ENCODE measurements around the gene OR52M1.
"Not testable (repeated sequence)": the region's sequence is repeated elsewhere in the genome, so short reads cannot be mapped to it uniquely, and the experiment has no call there.

The OR52M1 gene

DNA sequence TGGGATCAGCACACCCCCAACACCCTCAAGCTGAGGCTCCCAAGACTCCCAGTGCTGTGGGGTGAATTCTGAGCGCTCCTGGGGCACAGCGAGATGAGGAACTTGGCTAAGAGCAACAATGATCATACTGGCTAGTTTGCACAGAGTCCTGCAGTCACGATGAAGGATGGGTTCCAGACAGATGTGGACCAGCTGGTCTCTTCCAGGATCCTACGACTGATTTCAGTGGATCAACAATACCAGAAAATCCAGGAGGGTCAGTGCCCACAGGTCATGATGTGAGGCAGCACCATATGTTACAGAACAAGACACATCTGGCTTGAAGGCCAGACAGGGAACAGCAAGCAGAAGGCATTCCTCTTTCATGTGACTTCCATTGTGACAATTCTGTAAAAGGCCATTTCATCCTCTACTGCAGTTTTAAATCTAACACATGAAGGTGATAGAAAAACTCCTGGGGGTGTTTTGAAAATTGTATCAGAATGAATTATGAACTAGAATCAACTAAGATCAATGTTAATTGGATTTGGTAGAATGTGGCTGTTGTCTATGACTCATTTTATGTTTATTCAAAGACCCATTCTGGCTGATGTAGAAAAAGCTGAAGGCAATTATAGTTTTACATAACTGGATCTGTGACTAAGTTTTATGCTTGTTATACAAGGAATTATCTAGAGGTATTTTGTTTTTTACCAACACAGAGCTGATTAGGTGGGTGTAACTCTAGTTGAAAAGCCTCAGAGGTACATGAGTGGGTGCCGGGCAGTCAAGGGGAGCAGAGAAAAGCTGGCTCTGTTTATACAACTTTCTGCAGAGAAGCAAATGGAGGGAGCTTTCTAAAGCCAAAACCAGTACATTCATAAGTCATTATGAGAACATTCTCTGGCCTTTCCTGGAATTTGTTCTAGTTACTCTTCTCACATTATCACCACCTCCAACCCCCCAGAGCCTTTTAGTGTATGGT, 33.4 kb upstream of the OR52M1 start:
- Histone ChIP-seq H3K9me3 (no peaks in the 10 kb centered on the region), H3K4me1 (no peaks in the 10 kb centered on the region), H3K4me3 (ENCODE audit: low read depth, low read length) (no peak overlapping the region), H3K27me3 (no peaks in the 10 kb centered on the region), H3K36me3 (no peaks in the 10 kb centered on the region)
- TF ChIP-seq, protein P1, sequence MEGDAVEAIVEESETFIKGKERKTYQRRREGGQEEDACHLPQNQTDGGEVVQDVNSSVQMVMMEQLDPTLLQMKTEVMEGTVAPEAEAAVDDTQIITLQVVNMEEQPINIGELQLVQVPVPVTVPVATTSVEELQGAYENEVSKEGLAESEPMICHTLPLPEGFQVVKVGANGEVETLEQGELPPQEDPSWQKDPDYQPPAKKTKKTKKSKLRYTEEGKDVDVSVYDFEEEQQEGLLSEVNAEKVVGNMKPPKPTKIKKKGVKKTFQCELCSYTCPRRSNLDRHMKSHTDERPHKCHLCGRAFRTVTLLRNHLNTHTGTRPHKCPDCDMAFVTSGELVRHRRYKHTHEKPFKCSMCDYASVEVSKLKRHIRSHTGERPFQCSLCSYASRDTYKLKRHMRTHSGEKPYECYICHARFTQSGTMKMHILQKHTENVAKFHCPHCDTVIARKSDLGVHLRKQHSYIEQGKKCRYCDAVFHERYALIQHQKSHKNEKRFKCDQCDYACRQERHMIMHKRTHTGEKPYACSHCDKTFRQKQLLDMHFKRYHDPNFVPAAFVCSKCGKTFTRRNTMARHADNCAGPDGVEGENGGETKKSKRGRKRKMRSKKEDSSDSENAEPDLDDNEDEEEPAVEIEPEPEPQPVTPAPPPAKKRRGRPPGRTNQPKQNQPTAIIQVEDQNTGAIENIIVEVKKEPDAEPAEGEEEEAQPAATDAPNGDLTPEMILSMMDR (IDR thresholded peaks at IDR 0.05; ENCODE audit: low read depth, low read length), result no peak
- no peak for DNase-seq

- Histone ChIP-seq H3K36me3 (no peaks in the 10 kb centered on the region), H3K4me3 (ENCODE audit: low read depth, low read length) (no peak overlapping the region), H3K4me1 (no peaks in the 10 kb centered on the region), H3K27me3 (no peaks in the 10 kb centered on the region), H3K9me3 (no peaks in the 10 kb centered on the region)
- DNase-seq, result no peak
- TF ChIP-seq, protein P1 (IDR thresholded peaks at IDR 0.05; ENCODE audit: low read depth, low read length), result no peak
Observed at GRCh38 chr11:4514196-4514595, 30.8 kb upstream of the OR52M1 start.

GRCh38 chr11:4522339-4522738, 22.7 kb upstream of the OR52M1 start:
- Histone ChIP-seq H3K4me1 (no peaks in the 10 kb centered on the region), H3K36me3 (no peaks in the 10 kb centered on the region), H3K27me3 (no peaks in the 10 kb centered on the region), H3K4me3 (ENCODE audit: low read depth, low read length) (no peak overlapping the region), H3K9me3 (no peaks in the 10 kb centered on the region)
- TF ChIP-seq, protein P1 (IDR thresholded peaks at IDR 0.05; ENCODE audit: low read depth, low read length), result no peak
- DNase-seq, result no peak

DNA sequence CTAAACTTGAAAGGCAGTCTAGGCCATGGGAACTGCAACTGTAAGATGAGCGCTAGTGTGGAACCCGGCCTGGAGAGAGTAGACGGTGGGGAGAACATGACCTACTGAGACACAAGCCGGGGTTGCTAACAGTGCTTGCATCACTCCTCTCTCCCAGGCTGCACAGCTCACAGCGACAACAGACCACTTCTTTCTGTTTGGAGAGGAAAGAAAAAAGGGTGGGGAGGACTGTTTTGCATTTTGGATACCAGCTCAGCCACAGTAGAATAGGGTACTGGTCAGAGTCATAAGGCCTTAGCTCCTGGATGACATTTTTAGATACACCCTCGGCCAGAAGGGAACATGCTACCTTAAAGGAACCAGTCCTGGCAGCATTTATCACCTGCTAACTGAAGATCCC, 22.2 kb upstream of the OR52M1 start:
- H3K9me3 ChIP-seq, result no peaks in the 10 kb centered on the region
- no peak for DNase-seq
- H3K4me3 ChIP-seq (ENCODE audit: low read depth, low read length), result no peak overlapping the region

DNA sequence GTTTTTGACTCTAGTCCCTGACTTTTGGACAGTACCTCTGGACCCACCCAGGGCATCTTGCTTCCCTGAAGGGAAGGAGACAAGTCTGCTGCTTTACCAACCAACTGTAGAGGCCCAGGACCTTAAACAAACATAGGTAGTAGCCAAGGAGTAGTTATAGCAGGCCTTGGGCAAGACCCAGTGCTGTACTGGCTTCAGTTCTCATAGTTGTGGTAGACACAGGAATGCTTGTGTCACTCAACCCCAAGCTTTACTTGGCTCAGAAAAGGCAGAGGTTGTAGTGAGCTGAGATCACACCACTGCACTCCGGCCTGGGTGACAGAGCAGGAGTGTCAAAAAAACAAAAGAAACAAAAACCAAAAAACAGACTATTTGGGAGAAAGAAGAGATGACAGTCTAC, 21.3 kb upstream of the OR52M1 start:
- H3K4me3 ChIP-seq (ENCODE audit: low read depth, low read length), result no peak overlapping the region
- H3K4me1 ChIP-seq, result no peaks in the 10 kb centered on the region
- no peaks in the 10 kb centered on the region for H3K9me3 ChIP-seq
- no peaks in the 10 kb centered on the region for H3K27me3 ChIP-seq
- H3K36me3 ChIP-seq, result no peaks in the 10 kb centered on the region
- no peak for DNase-seq
- TF ChIP-seq, protein P1 (IDR thresholded peaks at IDR 0.05; ENCODE audit: low read depth, low read length), result no peak

More for the DNA sequence above, 22.2 kb upstream of the OR52M1 start:
- TF ChIP-seq, protein P1 (IDR thresholded peaks at IDR 0.05; ENCODE audit: low read depth, low read length), result no peak
- H3K27me3 ChIP-seq, result no peaks in the 10 kb centered on the region
- no peaks in the 10 kb centered on the region for H3K36me3 ChIP-seq
- H3K4me1 ChIP-seq, result no peaks in the 10 kb centered on the region

GRCh38 chr11:4527926-4528325, 17.1 kb upstream of the OR52M1 start:
- Histone ChIP-seq H3K9me3 (no peaks in the 10 kb centered on the region), H3K36me3 (no peaks in the 10 kb centered on the region), H3K4me1 (no peaks in the 10 kb centered on the region), H3K27me3 (no peaks in the 10 kb centered on the region), H3K4me3 (ENCODE audit: low read depth, low read length) (no peak overlapping the region)
- TF ChIP-seq, protein P1 (IDR thresholded peaks at IDR 0.05; ENCODE audit: low read depth, low read length), result no peak
- no peak for DNase-seq

GRCh38 chr11:4531686-4532085, 13.3 kb upstream of the OR52M1 start:
- H3K9me3 ChIP-seq; H3K36me3 ChIP-seq; H3K4me1 ChIP-seq; H3K27me3 ChIP-seq; H3K4me3 ChIP-seq (ENCODE audit: low read depth, low read length); DNase-seq: not testable (repeated sequence)

Measured in BE2C (cell line).